SU-DHL-6 (cell line): Measurements from ENCODE around the gene LIFR.

ENCODE experiments used
- H2AFZ ChIP-seq: fragments of 200-600 bp; sonication (generic); 2 replicates; pipeline ENCODE4 v1.6.1; 2014; ENCODE audit warnings: low read depth, mild to moderate bottlenecking, moderate library complexity, mixed read lengths, antibody characterized with exemption, low read length; ENCODE audit not compliant: severe bottlenecking
- H3F3A ChIP-seq: fragments of 200-600 bp; shearing (Covaris generic); 2 replicates; pipeline ENCODE4 v1.6.0; 2016; ENCODE audit warnings: antibody characterized with exemption, mild to moderate bottlenecking; ENCODE audit not compliant: insufficient read depth
- H3K27ac ChIP-seq: fragments of 200-600 bp; sonication (generic); 2 replicates; pipeline ENCODE4 v1.5.1; 2016; ENCODE audit warnings: low read depth, mild to moderate bottlenecking, low read length, moderate library complexity, mixed read lengths
- H3K27me3 ChIP-seq: fragments of 200-600 bp; sonication (generic), shearing (Covaris generic); 2 replicates; pipeline ENCODE4 v1.6.0; 2014; ENCODE audit warnings: mild to moderate bottlenecking, low read length
- H3K36me3 ChIP-seq: fragments of 200-600 bp; sonication (generic); 2 replicates; pipeline ENCODE4 v1.6.1; 2014; ENCODE audit warnings: mild to moderate bottlenecking, low read length, mixed read lengths
- H3K4me2 ChIP-seq: fragments of 300-600, 200-600 bp; shearing (Covaris generic), sonication (generic); 2 replicates; pipeline ENCODE4 v1.6.0; 2014; ENCODE audit warnings: low read length, low read depth, mild to moderate bottlenecking; ENCODE audit not compliant: poor library complexity, severe bottlenecking
- H3K4me3 ChIP-seq: fragments of 200-600 bp; sonication (generic); 2 replicates; pipeline ENCODE4 v1.5.1; 2014; ENCODE audit warnings: antibody characterized with exemption, low read length, mild to moderate bottlenecking, mixed read lengths; ENCODE audit not compliant: insufficient read depth, poor library complexity, severe bottlenecking
- H3K79me2 ChIP-seq: fragments of 200-600 bp; sonication (generic); 2 replicates; pipeline ENCODE4 v1.6.1; 2014; ENCODE audit warnings: mild to moderate bottlenecking, low read length, moderate library complexity; ENCODE audit not compliant: insufficient read depth
- H3K9ac ChIP-seq: fragments of 200-600 bp; sonication (generic); 2 replicates; pipeline ENCODE4 v1.7.0; 2014; ENCODE audit warnings: mild to moderate bottlenecking, low read length
- H3K9me2 ChIP-seq: fragments of 200-600 bp; sonication (generic); replicated peaks from 2 replicates; pipeline ENCODE4 v1.6.1; 2014; ENCODE audit warnings: low read length; ENCODE audit not compliant: insufficient read depth
- H3K9me3 ChIP-seq: fragments of 200-600 bp; sonication (generic); 2 replicates; pipeline ENCODE4 v1.6.1; 2014; ENCODE audit warnings: low read length, mixed read lengths; ENCODE audit not compliant: insufficient read depth
- H4K20me1 ChIP-seq: fragments of 200-600 bp; sonication (generic); 2 replicates; pipeline ENCODE4 v1.6.1; 2014; ENCODE audit warnings: low read depth, mild to moderate bottlenecking, antibody characterized with exemption, low read length, moderate library complexity, mixed read lengths
- EZH2phosphoT487 ChIP-seq: fragments of 200-600 bp; sonication (generic), shearing (Covaris generic); conservative IDR thresholded peaks from 2 replicates; pipeline ENCODE4 v1.6.1; 2018; ENCODE audit warnings: mild to moderate bottlenecking, antibody characterized with exemption, low read length, moderate library complexity, mixed read lengths
- TF ChIP-seq, protein P1 (sequence below): fragments of 200-600 bp; sonication (generic); IDR thresholded peaks from one replicate; pipeline ENCODE4 v1.5.1; 2017; ENCODE audit warnings: antibody characterized with exemption, mild to moderate bottlenecking, low read length, moderate library complexity; ENCODE audit not compliant: insufficient read depth, poor library complexity, severe bottlenecking

Gene LIFR

DNA sequence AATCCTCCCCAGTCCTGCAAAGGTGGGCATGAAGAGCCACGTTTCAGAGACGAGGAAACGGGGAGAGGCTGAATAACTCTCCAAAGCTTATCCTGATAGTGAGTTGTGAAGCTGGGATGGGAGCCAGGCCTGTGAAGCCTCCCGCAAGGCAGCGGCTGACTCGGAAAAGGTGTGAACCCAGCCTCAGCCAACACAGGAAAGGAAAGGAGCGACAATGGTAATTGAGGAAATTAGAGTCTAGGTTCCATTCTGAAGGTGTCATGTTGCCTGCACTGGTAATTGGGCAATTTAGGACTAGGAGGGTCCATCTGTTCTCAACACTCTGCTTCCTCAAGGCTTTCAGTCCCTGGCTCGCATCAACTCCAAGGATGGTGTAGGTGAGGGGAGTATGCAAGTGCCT is 83.4 kb downstream of the LIFR start:
- TF ChIP-seq EZH2phosphoT487: no peak
- TF ChIP-seq, protein P1, sequence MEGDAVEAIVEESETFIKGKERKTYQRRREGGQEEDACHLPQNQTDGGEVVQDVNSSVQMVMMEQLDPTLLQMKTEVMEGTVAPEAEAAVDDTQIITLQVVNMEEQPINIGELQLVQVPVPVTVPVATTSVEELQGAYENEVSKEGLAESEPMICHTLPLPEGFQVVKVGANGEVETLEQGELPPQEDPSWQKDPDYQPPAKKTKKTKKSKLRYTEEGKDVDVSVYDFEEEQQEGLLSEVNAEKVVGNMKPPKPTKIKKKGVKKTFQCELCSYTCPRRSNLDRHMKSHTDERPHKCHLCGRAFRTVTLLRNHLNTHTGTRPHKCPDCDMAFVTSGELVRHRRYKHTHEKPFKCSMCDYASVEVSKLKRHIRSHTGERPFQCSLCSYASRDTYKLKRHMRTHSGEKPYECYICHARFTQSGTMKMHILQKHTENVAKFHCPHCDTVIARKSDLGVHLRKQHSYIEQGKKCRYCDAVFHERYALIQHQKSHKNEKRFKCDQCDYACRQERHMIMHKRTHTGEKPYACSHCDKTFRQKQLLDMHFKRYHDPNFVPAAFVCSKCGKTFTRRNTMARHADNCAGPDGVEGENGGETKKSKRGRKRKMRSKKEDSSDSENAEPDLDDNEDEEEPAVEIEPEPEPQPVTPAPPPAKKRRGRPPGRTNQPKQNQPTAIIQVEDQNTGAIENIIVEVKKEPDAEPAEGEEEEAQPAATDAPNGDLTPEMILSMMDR: no peak

DNA sequence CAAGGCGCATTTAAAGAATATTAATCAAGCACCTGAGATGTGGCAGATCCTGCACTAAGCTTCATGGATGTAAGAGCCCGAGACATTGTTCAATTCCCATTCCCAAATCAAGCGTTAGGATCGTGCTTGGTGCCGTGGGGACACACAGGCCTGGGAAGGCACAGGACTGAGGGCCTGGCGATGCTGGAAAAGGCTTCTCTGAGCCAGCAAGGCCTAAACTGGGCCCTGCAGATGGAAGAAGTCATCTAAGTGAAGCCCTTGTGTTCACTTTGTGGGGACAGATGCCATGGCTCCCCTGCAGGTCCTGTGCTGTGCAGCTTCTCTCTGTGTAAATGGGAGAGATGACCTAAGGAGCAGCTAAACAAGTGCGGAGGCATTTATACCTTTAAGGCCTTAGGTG is 83.9 kb downstream of the LIFR start:
- H3F3A ChIP-seq: no peaks in the 10 kb centered on the region
- no peaks in the 10 kb centered on the region for H3K36me3 ChIP-seq
- H3K9me3 ChIP-seq: no peaks in the 10 kb centered on the region
- H2AFZ ChIP-seq: no peak overlapping the region
- no peak overlapping the region for H3K4me3 ChIP-seq
- TF ChIP-seq, protein P1: no peak
- no peak for TF ChIP-seq EZH2phosphoT487
- no peak overlapping the region for H3K4me2 ChIP-seq
- no peak overlapping the region for H3K9ac ChIP-seq
- H4K20me1 ChIP-seq: no peaks in the 10 kb centered on the region
- H3K79me2 ChIP-seq: no peaks in the 10 kb centered on the region
- no peaks in the 10 kb centered on the region for H3K9me2 ChIP-seq
- H3K27me3 ChIP-seq: no peaks in the 10 kb centered on the region
- H3K27ac ChIP-seq: no peak overlapping the region

More for the DNA sequence above, 83.4 kb downstream of the LIFR start:
- no peaks in the 10 kb centered on the region for H4K20me1 ChIP-seq
- no peak overlapping the region for H3K9ac ChIP-seq
- no peaks in the 10 kb centered on the region for H3K36me3 ChIP-seq
- H3K27ac ChIP-seq: no peak overlapping the region
- H3K9me3 ChIP-seq: no peaks in the 10 kb centered on the region
- H3K9me2 ChIP-seq: no peaks in the 10 kb centered on the region
- H3K4me3 ChIP-seq: no peak overlapping the region
- H2AFZ ChIP-seq: no peak overlapping the region
- H3K79me2 ChIP-seq: no peaks in the 10 kb centered on the region
- H3K4me2 ChIP-seq: no peak overlapping the region
- H3F3A ChIP-seq: no peaks in the 10 kb centered on the region
- no peaks in the 10 kb centered on the region for H3K27me3 ChIP-seq

DNA sequence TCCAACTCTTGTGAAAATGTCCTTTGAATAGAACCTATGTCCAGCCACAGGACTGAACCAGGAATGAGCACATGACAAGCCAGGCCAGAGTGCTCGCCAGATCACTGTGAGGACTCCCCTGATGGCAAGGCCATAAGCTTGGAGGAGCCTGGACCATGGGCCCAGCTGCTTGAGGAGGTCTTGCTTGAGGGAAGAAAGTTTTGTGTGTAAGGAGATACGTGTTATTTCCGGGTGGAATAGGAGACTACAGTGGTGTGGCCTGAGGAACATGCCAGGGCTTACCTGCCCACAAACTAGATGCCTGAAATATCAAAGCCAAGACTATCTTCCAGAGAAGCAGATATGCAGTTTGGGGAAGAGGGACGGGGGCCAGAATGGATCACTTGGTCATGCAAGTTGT is 84.7 kb downstream of the LIFR start:
- H3K27ac ChIP-seq: no peak overlapping the region
- no peaks in the 10 kb centered on the region for H3K27me3 ChIP-seq
- H3K9me3 ChIP-seq: no peaks in the 10 kb centered on the region
- H3K9ac ChIP-seq: no peak overlapping the region
- no peaks in the 10 kb centered on the region for H3F3A ChIP-seq
- no peaks in the 10 kb centered on the region for H3K79me2 ChIP-seq
- no peaks in the 10 kb centered on the region for H4K20me1 ChIP-seq
- no peaks in the 10 kb centered on the region for H3K36me3 ChIP-seq
- H3K9me2 ChIP-seq: no peaks in the 10 kb centered on the region
- H3K4me2 ChIP-seq: no peak overlapping the region
- TF ChIP-seq, protein P1: no peak
- no peak for TF ChIP-seq EZH2phosphoT487
- no peak overlapping the region for H3K4me3 ChIP-seq
- no peak overlapping the region for H2AFZ ChIP-seq
